Chondrocyte (in vitro differentiated cells): ENCODE measurements around the gene DGKI. TPM values are rescaled to one million over a fixed set of nuclear protein-coding genes. Genes with fewer than 3 reads are reported as not detected.

Source experiments
- DNase-seq: peaks from one replicate; pipeline ENCODE4 v3.0.0; 2021; ENCODE audit warnings: mixed read lengths, low spot score
- H3K27ac Mint-ChIP-seq: one replicate; pipeline ENCODE4 v1.8.0; 2021; ENCODE audit warnings: mild to moderate bottlenecking, moderate library complexity, mixed read lengths; ENCODE audit not compliant: unreplicated experiment
- H3K27me3 Mint-ChIP-seq: 2 replicates; pipeline ENCODE4 v1.8.0; 2021; ENCODE audit warnings: low read depth, mixed read lengths
- H3K36me3 Mint-ChIP-seq: 2 replicates; pipeline ENCODE4 v1.8.0; 2021; ENCODE audit warnings: low read depth, mixed read lengths
- H3K4me1 Mint-ChIP-seq: 2 replicates; pipeline ENCODE4 v1.8.0; 2021; ENCODE audit warnings: low read depth, mild to moderate bottlenecking, mixed read lengths
- H3K4me3 Mint-ChIP-seq: one replicate; pipeline ENCODE4 v1.8.0; 2021; ENCODE audit warnings: mild to moderate bottlenecking, moderate library complexity, mixed read lengths; ENCODE audit not compliant: unreplicated experiment
- H3K9me3 Mint-ChIP-seq: 2 replicates; pipeline ENCODE4 v1.8.0; 2021; ENCODE audit warnings: low read depth, mixed read lengths
- CTCF ChIP-seq: fragments of 200-600 bp; sonication (generic); IDR thresholded peaks from 2 replicates; pipeline ENCODE4 v1.5.0; 2021; ENCODE audit warnings: antibody characterized with exemption, mild to moderate bottlenecking, moderate library complexity
- total RNA-seq: library from RNA; stranded (reverse); gene quantifications from 3 replicates; pipeline ENCODE4 v1.2.1, GENCODE V29; 2021

Gene DGKI
- total RNA-seq, 1 donor from 2014 or later, result 15.3 TPM

GRCh38 chr7:137768366-137768765, 78.4 kb downstream of the DGKI start:
- DNase-seq, result no peak
- Mint-ChIP-seq H3K36me3 (peaks cover 34% of the 10 kb centered on the region), H3K27ac (no peak overlapping the region), H3K4me1 (peaks cover 48% of the 10 kb centered on the region), H3K4me3 (no peak overlapping the region), H3K9me3 (no peaks in the 10 kb centered on the region), H3K27me3 (no peaks in the 10 kb centered on the region)
- TF ChIP-seq CTCF, result no peak

GRCh38 chr7:137762334-137762733, 84.4 kb downstream of the DGKI start:
- Mint-ChIP-seq H3K4me1 (peaks cover 15% of the 10 kb centered on the region), H3K36me3 (peaks cover 39% of the 10 kb centered on the region), H3K9me3 (no peaks in the 10 kb centered on the region)

DNA sequence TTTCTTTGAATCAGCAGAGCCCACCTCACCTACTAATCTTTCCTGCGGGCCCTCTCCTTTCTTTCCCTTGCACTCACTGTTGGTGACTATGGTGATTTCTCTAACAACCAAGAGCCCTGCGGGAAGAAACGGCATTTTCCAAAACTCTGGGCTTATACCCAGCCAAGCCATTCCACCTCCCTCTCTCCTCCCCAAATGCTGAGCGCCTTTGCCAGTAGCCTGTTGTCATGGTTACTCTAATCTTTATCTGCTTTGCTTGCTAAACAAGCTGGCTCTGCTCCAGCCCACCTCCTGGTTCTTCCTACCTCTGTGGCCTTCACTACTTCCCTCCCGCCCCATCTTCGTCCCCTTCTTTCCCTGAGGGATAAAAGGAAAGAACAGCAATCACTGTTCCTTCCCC, 86.7 kb downstream of the DGKI start:
- Mint-ChIP-seq H3K36me3 (peaks cover 24% of the 10 kb centered on the region), H3K9me3 (no peaks in the 10 kb centered on the region), H3K27ac (no peak overlapping the region), H3K27me3 (no peaks in the 10 kb centered on the region), H3K4me1 (peaks cover 29% of the 10 kb centered on the region), H3K4me3 (no peak overlapping the region)
- DNase-seq, result no peak
- no peak for TF ChIP-seq CTCF

More at GRCh38 chr7:137762334-137762733, 84.4 kb downstream of the DGKI start:
- no peak for DNase-seq
- Mint-ChIP-seq H3K27ac (no peak overlapping the region), H3K4me3 (no peak overlapping the region), H3K27me3 (no peaks in the 10 kb centered on the region)
- no peak for TF ChIP-seq CTCF

DNA sequence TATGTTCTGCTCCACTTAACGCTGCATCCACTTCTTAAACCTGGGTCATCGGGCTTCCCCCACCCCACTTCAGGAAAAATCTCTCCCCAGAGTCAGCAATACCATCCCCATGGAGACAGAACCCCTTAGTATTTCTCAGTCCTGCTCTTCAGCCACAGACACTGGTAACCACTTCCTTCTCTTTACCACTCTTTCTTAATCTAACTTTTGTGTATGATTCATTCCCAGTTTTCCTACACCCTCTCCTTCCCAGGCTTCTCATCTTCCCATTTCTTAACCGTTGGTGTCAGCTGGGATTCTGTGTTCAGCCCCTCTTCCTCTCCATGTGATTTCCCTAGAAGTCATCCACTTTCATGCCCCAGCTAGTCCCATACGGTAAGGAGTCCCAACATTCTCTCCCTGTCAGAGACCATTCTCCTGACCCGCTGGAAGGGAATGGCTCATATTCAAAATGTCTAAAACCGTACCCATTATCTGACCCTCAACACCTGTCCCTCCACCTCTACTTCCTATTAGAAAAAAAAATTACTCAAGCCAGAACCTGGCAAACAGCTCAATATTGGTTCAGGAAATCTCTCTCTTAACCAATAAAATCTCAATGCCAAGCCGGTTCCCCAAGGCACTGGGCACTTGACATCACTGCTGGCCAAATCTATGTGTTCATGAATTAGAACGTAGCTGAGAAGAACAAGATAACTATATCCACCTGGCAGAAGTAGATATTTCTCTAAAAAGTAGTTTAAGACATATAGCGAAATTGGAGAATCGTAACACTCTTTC, 89.4 kb downstream of the DGKI start:
- no peaks in the 10 kb centered on the region for H3K9me3 Mint-ChIP-seq
- no peak overlapping the region for H3K4me3 Mint-ChIP-seq
- peak overlapping the region; percentile 68 for H3K27ac Mint-ChIP-seq
- no peak for TF ChIP-seq CTCF
- no peaks in the 10 kb centered on the region for H3K27me3 Mint-ChIP-seq
- peaks cover 49% of the 10 kb centered on the region for H3K4me1 Mint-ChIP-seq
- DNase-seq, result no peak
- H3K36me3 Mint-ChIP-seq, result peaks cover 23% of the 10 kb centered on the region

DNA sequence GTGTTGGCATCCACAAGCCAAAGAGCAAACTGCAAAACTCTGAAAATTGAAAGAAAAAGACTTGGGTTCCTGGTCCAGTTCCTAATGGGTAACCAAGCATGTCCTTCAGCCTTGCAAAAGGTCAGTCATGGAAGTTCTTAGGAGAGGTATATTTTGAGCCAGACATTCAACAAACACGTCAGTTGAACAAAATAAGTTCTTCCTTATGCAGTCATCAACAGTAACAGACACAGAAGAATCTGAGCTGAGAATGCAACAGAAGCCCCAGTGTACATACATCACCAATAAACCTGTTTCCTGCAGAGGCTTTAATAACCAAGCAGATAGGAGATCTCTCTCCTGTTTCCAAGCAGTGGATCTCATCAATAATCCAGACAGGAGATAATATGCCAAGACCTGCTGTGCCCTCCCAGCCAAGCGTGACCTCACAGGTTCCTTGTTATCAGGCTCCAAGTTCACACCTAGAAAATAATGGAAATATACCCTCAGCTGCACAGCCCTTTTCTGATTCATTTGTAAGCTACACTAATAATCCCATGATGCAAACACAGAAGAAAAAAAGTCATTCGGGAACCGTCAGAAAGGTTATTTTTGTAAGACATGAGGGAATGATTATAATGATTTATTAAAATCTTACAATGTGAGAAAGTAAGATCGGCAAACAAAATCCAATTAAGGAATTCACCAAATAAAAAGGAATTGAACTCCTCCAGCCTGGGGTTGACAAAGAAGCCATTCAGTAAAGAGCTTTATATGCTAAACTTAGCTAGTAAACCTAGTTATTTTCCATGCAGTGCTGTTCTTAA, 90.7 kb downstream of the DGKI start:
- DNase-seq, result no peak
- no peak for TF ChIP-seq CTCF
- Mint-ChIP-seq H3K27ac (peak overlapping the region; percentile 20), H3K27me3 (no peaks in the 10 kb centered on the region), H3K9me3 (no peaks in the 10 kb centered on the region), H3K4me3 (no peak overlapping the region), H3K4me1 (peaks cover 49% of the 10 kb centered on the region), H3K36me3 (peaks cover 14% of the 10 kb centered on the region)
